K562 (cell line): ENCODE data around the gene NRCAM. TPM values are rescaled to one million over a fixed set of nuclear protein-coding genes. Genes with fewer than 3 reads are reported as not detected.

ENCODE experiments used
- CC2D1A ChIP-seq: fragments of 450-650 bp; IDR thresholded peaks from 2 replicates; pipeline ENCODE4 v1.6.1; 2017; ENCODE audit warnings: mild to moderate bottlenecking
- CEBPG ChIP-seq, 3 experiments: fragments of 200-800 bp in 1 of 3; sonication (Bioruptor generic) in 1 of 3; sonication (generic) in 1 of 3; formaldehyde crosslinking in 1 of 3; IDR thresholded peaks in 2 of 3; conservative IDR thresholded peaks in 1 of 3; 2 replicates each; pipeline versions ENCODE4 v1.6.1 to v1.8.0; 2016 to 2022; ENCODE audit warnings: missing compliant biosample characterization in 2 of 3, missing genetic modification characterization in 2 of 3, mild to moderate bottlenecking in 1 of 3, missing genetic modification reagents in 1 of 3
- CHD4 ChIP-seq: fragments of 200-600 bp; sonication (generic); IDR thresholded peaks from 3 replicates; pipeline ENCODE4 v1.6.1; 2012; ENCODE audit warnings: low read depth, mild to moderate bottlenecking, mixed read lengths, low read length, inconsistent platforms; ENCODE audit not compliant: insufficient read depth, insufficient replicate concordance, poor library complexity, severe bottlenecking
- CXXC5 ChIP-seq: fragments of 250-450 bp; sonication (Bioruptor Pico); IDR thresholded peaks from 2 replicates; pipeline ENCODE4 v1.8.0; 2022; ENCODE audit warnings: inconsistent platforms, mild to moderate bottlenecking, moderate library complexity
- ELF1 ChIP-seq: fragments of 200-800 bp; sonication (Bioruptor generic); IDR thresholded peaks from 2 replicates; pipeline ENCODE4 v1.6.1; 2016; ENCODE audit warnings: missing genetic modification characterization, missing compliant biosample characterization
- GABPA ChIP-seq: fragments of 200-800 bp; sonication (Bioruptor generic); conservative IDR thresholded peaks from 2 replicates; pipeline ENCODE4 v1.6.1; 2016; ENCODE audit warnings: low read depth, missing genetic modification characterization, missing compliant biosample characterization
- HLTF ChIP-seq: fragments of 450-650 bp; IDR thresholded peaks from 2 replicates; pipeline ENCODE4 v1.6.1; 2016
- MCM5 ChIP-seq: fragments of 450-650 bp; IDR thresholded peaks from 2 replicates; pipeline ENCODE4 v1.6.1; 2016; ENCODE audit warnings: low read depth
- NFIC ChIP-seq: fragments of 450-650 bp; IDR thresholded peaks from 2 replicates; pipeline ENCODE4 v1.6.1; 2017; ENCODE audit warnings: mild to moderate bottlenecking, inconsistent platforms
- RBBP5 ChIP-seq: fragments of 200-600 bp; sonication (generic); IDR thresholded peaks from 2 replicates; pipeline ENCODE4 v1.6.1; 2012; ENCODE audit warnings: borderline replicate concordance, mild to moderate bottlenecking, low read length, control low read depth, inconsistent platforms; ENCODE audit not compliant: insufficient read depth, poor library complexity, severe bottlenecking
- RBM39 ChIP-seq: fragments of 200-400 bp; formaldehyde crosslinking; optimal IDR thresholded peaks from 2 replicates; pipeline ENCODE3; 2018; ENCODE audit warnings: low read depth, low read length
- SMARCB1 ChIP-seq: IDR thresholded peaks from 2 replicates; pipeline ENCODE4 v1.6.1; 2011; ENCODE audit warnings: improper control_type of control experiment, low read depth; ENCODE audit not compliant: insufficient read length
- SOX6 ChIP-seq: fragments of 450-650 bp; IDR thresholded peaks from 2 replicates; pipeline ENCODE4 v1.6.1; 2014; ENCODE audit warnings: mild to moderate bottlenecking
- TARDBP ChIP-seq: fragments of 450-650 bp; IDR thresholded peaks from 2 replicates; pipeline ENCODE4 v1.6.1; 2016
- TBL1XR1 ChIP-seq, 2 experiments: IDR thresholded peaks; 2 replicates each; pipeline ENCODE4 v1.6.1; 2012; ENCODE audit warnings: improper control_type of control experiment in 2 of 2, low read length in 2 of 2, mild to moderate bottlenecking in 1 of 2
- TEAD4 ChIP-seq, 2 experiments: sonication (generic) in 1 of 2; formaldehyde crosslinking in 1 of 2; IDR thresholded peaks; 2 replicates each; pipeline versions ENCODE4 v1.6.1 to v1.8.0; 2012 to 2022; ENCODE audit warnings: borderline replicate concordance in 1 of 2, inconsistent platforms in 1 of 2, low read length in 1 of 2, mild to moderate bottlenecking in 1 of 2, missing genetic modification reagents in 1 of 2
- USF1 ChIP-seq: sonication (generic); formaldehyde crosslinking; IDR thresholded peaks from 2 replicates; pipeline ENCODE4 v1.9.0; 2022; ENCODE audit warnings: mild to moderate bottlenecking, missing genetic modification reagents
- VEZF1 ChIP-seq: fragments of 200-800 bp; sonication (Bioruptor generic); IDR thresholded peaks from 2 replicates; pipeline ENCODE4 v1.6.1; 2017; ENCODE audit warnings: missing genetic modification characterization, missing compliant biosample characterization
- ZEB2 ChIP-seq: fragments of 450-650 bp; IDR thresholded peaks from 2 replicates; pipeline ENCODE4 v1.6.1; 2016
- ZNF197 ChIP-seq: fragments of 200-800 bp; sonication (Bioruptor generic); IDR thresholded peaks from 2 replicates; pipeline ENCODE4 v1.6.1; 2016; ENCODE audit warnings: low read depth, missing genetic modification characterization, missing compliant biosample characterization
- ZNF324 ChIP-seq: fragments of 250-450 bp; sonication (Bioruptor Pico); IDR thresholded peaks from 2 replicates; pipeline ENCODE4 v1.4.0; 2020; ENCODE audit warnings: mild to moderate bottlenecking
- ZNF408 ChIP-seq: fragments of 250-450 bp; sonication (Bioruptor Pico); IDR thresholded peaks from 2 replicates; pipeline ENCODE4 v1.4.0; 2020; ENCODE audit warnings: low read depth, mild to moderate bottlenecking, moderate library complexity
- ZNF696 ChIP-seq: fragments of 250-450 bp; sonication (Bioruptor Pico); conservative IDR thresholded peaks from 2 replicates; pipeline ENCODE4 v1.4.0; 2020; ENCODE audit warnings: mild to moderate bottlenecking, moderate library complexity
- polyA plus RNA-seq, 8 experiments: library from polyadenylated mRNA; depleted of rRNA in 4 of 8; stranded (reverse) in 5 of 8; unstranded in 3 of 8; fragments of >200 nt; fragmentation: Nextera tagmentation in 2 of 8; fragmentation: Illumina TruSeq in 1 of 8; extraction: Ambion mirVana in 2 of 8; extraction: Trizol in 1 of 8; gene quantifications; 2 replicates each; pipeline versions ENCODE4 v1.2.1 to v1.2.3, GENCODE V29; 2011 to 2014; ENCODE audit warnings: inconsistent platforms in 1 of 8, missing spikeins in 1 of 8
- total RNA-seq, 7 experiments: library from RNA; depleted of rRNA in 6 of 7; stranded (reverse); fragments of >200 nt in 6 of 7; fragmentation: Illumina TruSeq in 2 of 7; extraction: Trizol in 2 of 7; gene quantifications; 2 replicates each; pipeline versions ENCODE4 v1.2.1 to v1.2.3, GENCODE V29; 2011 to 2021; ENCODE audit warnings: low replicate concordance in 1 of 7
- TF ChIP-seq, protein P1 (sequence below): fragments of 450-650 bp; IDR thresholded peaks from 2 replicates; pipeline ENCODE4 v1.7.0; 2016; ENCODE audit warnings: borderline replicate concordance

Gene NRCAM
- total and polyA plus RNA-seq, 9 of the 15 experiments (the other 6 are each of a cell fraction or from before 2014, with no cell fraction given): 0.03 to 0.54 (median 0.12) TPM; not detected in 1

DNA sequence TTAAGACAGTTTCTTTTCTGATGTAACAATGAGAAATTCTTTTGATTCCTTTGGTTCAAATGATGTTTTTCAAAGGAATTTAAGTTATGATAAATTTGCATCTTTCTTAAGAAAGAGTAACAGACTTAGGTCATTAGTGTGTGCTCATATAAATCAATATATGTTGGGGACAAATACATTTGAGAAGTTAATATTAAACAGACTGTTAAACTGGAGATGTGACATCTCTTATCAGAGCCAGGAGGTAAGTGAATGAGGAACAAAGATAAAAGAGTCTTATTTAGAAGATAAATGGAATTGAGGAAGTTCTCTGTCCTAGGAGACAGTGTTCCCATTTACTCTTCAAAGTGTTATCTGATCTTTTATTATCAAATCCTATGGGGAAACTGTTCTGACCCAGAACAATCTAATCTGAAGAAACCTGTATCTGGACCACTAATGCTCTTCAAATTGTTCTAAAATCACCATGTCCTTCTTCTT is 221.2 kb downstream of the NRCAM start (continued):
- TF ChIP-seq USF1 (CRISPR knock-in tag): no peak
- TF ChIP-seq SMARCB1: no peak
- 0 out of 2 replicates have a peak, but pooled peaks have one; percentile 52 for TF ChIP-seq TARDBP
- peak; percentile 96 for TF ChIP-seq SOX6
- no peak for TF ChIP-seq RBM39
- TF ChIP-seq ZNF696: no peak
- TF ChIP-seq RBBP5: no peak
- no peak for TF ChIP-seq HLTF
- TF ChIP-seq, protein P1, sequence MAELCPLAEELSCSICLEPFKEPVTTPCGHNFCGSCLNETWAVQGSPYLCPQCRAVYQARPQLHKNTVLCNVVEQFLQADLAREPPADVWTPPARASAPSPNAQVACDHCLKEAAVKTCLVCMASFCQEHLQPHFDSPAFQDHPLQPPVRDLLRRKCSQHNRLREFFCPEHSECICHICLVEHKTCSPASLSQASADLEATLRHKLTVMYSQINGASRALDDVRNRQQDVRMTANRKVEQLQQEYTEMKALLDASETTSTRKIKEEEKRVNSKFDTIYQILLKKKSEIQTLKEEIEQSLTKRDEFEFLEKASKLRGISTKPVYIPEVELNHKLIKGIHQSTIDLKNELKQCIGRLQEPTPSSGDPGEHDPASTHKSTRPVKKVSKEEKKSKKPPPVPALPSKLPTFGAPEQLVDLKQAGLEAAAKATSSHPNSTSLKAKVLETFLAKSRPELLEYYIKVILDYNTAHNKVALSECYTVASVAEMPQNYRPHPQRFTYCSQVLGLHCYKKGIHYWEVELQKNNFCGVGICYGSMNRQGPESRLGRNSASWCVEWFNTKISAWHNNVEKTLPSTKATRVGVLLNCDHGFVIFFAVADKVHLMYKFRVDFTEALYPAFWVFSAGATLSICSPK: no peak
- TF ChIP-seq NFIC: peak; percentile 17; the same call in 1 of the 2 replicates
- TF ChIP-seq MCM5: no peak
- TF ChIP-seq ZNF197 (CRISPR knock-in tag): peak; percentile 81
- peak; percentile 83 for TF ChIP-seq TEAD4 (IDR thresholded peaks at IDR 0.05; ENCODE audit: low read length)
- no peak for TF ChIP-seq TEAD4 (CRISPR knock-in tag; IDR thresholded peaks at IDR 0.05; ENCODE audit: borderline replicate concordance)
- 0 out of 2 replicates have a peak, but pooled peaks have one; percentile 27 for TF ChIP-seq CC2D1A
- TF ChIP-seq VEZF1 (CRISPR knock-in tag): peak; percentile 51
- TF ChIP-seq ELF1 (tag): peak; percentile 38; the same call in 1 of the 2 replicates
- TF ChIP-seq ZEB2: peak; percentile 84
- TF ChIP-seq TBL1XR1 (IDR thresholded peaks at IDR 0.05; ENCODE audit: low read length in 2 of 2): peak in 1 of 2 experiments; percentile 64; a peak in 1 of 4 replicates
- no peak for TF ChIP-seq CHD4
- no peak for TF ChIP-seq ZNF324
- 0 out of 2 replicates have a peak, but pooled peaks have one; percentile 35 for TF ChIP-seq GABPA
- no peak for TF ChIP-seq CXXC5 (CRISPR knock-in tag)
- no peak for TF ChIP-seq ZNF408 (CRISPR knock-in tag)
- TF ChIP-seq CEBPG (CRISPR knock-in tag; IDR thresholded peaks at IDR 0.05): no peak
- peak in 1 of 2 experiments; percentile 20; a peak in 1 of 4 replicates for TF ChIP-seq CEBPG (tag; conservative IDR thresholded peaks at IDR 0.05 in 1 of 2, IDR thresholded peaks at IDR 0.05 in 1 of 2)
